VCaP (cell line): ENCODE data around the gene ITGA6.

Experiments used
- H3K27ac ChIP-seq: fragments of 450-650 bp; 2 replicates; pipeline ENCODE4 v1.5.1; 2017
- TF ChIP-seq, protein P1 (sequence below): fragments of 450-650 bp; conservative IDR thresholded peaks from 2 replicates; pipeline ENCODE4 v1.5.1; 2017; ENCODE audit warnings: mild to moderate bottlenecking, moderate library complexity

The ITGA6 gene

DNA sequence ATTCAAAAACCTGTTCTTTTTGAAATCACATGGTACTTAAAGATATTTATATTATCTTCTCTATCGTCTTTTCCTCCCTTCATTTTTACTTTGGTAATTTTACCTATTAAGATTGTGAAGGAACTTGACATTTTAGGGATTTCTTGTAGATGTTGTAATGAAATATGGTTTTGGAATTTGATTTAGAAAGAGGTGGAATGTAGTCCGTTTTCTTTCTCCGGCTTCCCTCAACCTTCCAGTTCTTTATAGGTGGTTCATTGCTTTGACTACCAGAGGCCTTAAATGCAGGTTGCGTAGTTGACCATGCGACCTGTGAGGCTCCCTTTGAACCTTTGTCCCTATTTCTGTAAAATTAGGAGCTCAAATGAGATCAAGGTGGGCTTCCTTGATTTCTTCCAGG is 24.5 kb downstream of the ITGA6 start:
- TF ChIP-seq, protein P1, sequence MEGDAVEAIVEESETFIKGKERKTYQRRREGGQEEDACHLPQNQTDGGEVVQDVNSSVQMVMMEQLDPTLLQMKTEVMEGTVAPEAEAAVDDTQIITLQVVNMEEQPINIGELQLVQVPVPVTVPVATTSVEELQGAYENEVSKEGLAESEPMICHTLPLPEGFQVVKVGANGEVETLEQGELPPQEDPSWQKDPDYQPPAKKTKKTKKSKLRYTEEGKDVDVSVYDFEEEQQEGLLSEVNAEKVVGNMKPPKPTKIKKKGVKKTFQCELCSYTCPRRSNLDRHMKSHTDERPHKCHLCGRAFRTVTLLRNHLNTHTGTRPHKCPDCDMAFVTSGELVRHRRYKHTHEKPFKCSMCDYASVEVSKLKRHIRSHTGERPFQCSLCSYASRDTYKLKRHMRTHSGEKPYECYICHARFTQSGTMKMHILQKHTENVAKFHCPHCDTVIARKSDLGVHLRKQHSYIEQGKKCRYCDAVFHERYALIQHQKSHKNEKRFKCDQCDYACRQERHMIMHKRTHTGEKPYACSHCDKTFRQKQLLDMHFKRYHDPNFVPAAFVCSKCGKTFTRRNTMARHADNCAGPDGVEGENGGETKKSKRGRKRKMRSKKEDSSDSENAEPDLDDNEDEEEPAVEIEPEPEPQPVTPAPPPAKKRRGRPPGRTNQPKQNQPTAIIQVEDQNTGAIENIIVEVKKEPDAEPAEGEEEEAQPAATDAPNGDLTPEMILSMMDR = no peak
- H3K27ac ChIP-seq = peak overlapping the region; percentile 75

DNA sequence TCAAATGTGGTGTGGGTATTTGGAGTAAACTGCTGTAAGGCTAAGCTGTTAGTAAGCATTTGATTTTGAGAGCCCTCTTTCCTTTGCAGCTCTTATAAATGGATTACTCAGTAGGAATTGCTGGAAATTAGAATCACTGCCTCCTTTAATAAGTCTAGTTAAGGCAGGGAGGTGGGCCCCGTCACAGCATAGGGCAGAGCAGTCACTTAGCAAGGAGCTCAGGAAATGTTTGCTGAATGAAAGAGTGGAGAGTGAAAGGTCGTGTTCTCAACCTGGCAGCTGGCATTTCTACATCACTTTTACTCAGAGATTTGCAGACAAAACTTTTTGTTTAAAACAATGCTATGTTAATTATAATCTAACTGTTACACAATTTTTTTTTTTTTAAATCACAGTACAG is 25.5 kb downstream of the ITGA6 start:
- TF ChIP-seq, protein P1 = no peak
- H3K27ac ChIP-seq = peak overlapping the region; percentile 75

DNA sequence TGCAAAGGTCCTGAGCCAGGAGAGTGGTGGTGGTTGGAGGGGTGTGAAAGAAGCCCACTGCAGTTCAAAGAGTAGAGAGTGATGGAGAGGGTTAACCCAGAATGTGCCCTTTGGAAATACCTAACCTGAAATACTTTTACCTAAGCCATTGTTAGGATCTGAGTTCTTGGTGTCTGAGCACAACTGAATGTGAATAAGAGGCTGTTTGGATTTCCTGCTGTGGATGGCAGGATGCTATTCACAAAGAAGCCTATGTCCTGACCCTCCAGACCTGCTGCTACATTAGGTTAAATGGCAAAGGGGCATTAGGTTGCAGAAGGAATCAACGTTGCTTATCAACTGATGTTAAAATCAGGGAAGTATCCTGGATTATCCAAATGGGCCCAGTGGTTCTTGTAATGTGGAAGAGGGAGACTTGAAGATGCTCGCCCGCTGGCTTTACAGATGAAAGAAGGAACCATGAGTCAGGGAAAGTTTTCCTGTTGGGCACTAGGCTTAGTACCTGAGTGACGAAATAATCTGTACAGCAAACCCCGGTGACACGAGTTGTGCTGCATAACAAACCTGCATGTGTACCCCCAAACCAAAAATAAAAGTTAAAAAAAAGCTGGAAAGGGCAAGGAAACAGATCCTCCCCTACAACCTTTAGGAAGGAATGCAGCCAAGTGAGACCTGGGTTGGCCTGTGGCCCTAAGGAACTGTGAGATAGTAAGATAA is 27.2 kb downstream of the ITGA6 start:
- H3K27ac ChIP-seq = peak overlapping the region; percentile 75
- TF ChIP-seq, protein P1 = no peak

DNA sequence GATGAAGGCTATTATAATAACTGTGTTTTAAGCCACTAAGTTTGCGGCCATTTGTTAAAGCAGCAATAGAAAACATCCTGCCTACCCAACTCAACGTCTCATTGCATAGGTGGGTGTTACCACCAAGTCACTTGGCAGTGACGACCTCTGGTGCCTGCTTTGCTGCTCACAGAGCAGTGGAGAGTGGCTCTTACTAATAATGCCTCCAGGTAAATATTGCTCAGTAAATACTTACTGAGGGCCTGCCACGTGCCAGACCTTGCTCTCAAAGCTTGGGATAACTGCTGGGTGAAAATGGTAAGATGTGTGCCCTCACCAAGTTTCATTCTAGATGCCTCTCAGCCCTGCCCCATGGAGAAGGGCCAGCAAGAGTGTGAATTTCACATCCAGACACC is 27.7 kb downstream of the ITGA6 start:
- TF ChIP-seq, protein P1 = no peak
- peak overlapping the region; percentile 75 for H3K27ac ChIP-seq

DNA sequence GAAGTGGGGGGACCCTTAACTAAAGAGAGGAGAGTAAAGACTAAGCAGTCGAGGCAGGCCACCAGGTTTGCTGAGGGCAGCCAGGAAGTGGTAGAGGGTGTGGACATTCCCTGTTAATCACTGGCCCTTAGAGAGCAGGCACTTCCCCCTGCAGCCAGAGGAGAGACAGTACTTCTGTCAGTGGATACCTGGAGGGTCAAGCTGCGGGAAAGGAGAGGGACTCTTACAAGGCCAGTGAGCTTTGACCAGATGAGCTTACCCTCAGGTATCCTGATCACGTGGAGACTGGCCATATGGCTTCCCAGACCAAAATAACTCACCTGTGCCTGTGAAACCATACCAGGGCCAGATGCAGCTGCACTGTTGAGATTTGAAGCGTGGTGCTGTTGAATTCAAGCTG is 28.6 kb downstream of the ITGA6 start:
- TF ChIP-seq, protein P1 = no peak
- peak overlapping the region; percentile 75 for H3K27ac ChIP-seq

DNA sequence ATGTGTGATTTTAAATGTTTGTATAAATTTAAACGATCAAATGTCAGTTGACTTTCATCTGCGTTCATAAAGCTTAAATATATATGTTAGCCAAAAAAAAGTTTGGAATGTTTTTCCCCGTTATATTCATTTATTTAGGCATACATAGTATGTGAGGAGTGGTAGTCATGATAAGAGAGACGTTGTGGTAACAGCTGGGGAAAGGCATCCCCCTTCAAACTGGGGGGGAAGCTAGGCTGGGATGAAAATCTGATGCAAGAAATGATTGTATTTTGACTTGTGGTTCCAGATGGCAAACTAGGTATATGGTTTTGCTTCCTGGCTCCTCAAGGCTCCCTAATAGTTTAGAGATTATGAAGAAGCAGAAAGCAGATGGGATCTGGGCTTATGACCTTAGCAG is 30.1 kb downstream of the ITGA6 start:
- TF ChIP-seq, protein P1 = no peak
- no peak overlapping the region for H3K27ac ChIP-seq

DNA sequence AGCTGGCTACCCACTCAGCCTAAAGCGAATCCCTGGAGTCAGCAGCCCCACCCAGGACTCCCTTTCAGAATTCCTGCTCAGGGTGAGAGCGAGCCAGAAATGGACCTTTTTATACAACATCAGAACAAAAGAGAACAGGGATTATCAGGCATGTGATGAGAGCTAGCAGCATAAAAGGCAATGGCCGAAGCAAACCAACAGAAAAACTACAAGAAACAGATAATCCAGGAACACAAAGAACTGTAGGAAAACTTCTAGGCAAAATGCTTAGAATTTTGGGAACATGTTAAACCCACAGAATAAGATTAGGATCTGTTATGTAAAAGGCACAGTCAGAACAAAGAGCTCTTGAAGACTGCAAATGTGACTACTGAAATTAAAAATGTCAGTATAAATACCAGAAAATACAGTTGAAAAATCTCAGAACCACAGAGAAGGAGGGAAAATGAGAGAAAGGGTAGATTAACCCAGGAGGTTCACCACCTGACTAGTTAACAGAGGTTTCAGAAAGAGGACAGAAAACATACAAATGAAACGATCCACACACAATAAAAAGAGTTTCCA is 31.3 kb downstream of the ITGA6 start:
- TF ChIP-seq, protein P1 = no peak
- H3K27ac ChIP-seq = peak overlapping the region; percentile 96
